Left cardiac atrium (tissue), 4 donors: ENCODE data around the gene POU2AF2. TPM values are rescaled to one million over a fixed set of nuclear protein-coding genes. Genes with fewer than 3 reads are reported as not detected.
A peak's percentile ranks its signal among the peaks of the same experiment; 100 is the strongest.
"Not testable (repeated sequence)": the region's sequence is repeated elsewhere in the genome, so short reads cannot be mapped to it uniquely, and the experiment has no call there.

ENCODE experiments used
- ATAC-seq, 2 donors: fragments of 200-7000 bp; cut with Tn5 transposase; one replicate each; pipeline ENCODE4 v1.9.1; 2020; ENCODE audit warnings: mild to moderate bottlenecking in 2 of 2, moderate library complexity in 2 of 2
- DNase-seq: peaks from one replicate; pipeline ENCODE4 v3.0.0-alpha.2; 2020
- intact Hi-C, 2 donors: fragments of 100-400 bp; cut with DNase I; formaldehyde crosslinking; loops; one replicate each; pipeline versions ENCODE4 v1.14.1 to v1.15.1; 2022 to 2023
- total RNA-seq, 2 donors: library from RNA; stranded (reverse); fragmentation: NEBNext Ultra II Directional; extraction: Animal tissue kit (Norgen Biotek cat#: 25700); gene quantifications; one replicate each; pipeline ENCODE4 v1.2.1, GENCODE V29; 2021
- donor health status: DM: no; HTN: yes; CAD: no.
- donor health status: DM: no; HTN: yes; CAD: no; lungs with severe emphysema.
- donor health status: DM: yes; HTN: yes; CAD: no.
- donor health status: Dilated cardiomyopathy.

Gene POU2AF2
- total RNA-seq, 2 donors from 2014 or later, result not detected

DNA sequence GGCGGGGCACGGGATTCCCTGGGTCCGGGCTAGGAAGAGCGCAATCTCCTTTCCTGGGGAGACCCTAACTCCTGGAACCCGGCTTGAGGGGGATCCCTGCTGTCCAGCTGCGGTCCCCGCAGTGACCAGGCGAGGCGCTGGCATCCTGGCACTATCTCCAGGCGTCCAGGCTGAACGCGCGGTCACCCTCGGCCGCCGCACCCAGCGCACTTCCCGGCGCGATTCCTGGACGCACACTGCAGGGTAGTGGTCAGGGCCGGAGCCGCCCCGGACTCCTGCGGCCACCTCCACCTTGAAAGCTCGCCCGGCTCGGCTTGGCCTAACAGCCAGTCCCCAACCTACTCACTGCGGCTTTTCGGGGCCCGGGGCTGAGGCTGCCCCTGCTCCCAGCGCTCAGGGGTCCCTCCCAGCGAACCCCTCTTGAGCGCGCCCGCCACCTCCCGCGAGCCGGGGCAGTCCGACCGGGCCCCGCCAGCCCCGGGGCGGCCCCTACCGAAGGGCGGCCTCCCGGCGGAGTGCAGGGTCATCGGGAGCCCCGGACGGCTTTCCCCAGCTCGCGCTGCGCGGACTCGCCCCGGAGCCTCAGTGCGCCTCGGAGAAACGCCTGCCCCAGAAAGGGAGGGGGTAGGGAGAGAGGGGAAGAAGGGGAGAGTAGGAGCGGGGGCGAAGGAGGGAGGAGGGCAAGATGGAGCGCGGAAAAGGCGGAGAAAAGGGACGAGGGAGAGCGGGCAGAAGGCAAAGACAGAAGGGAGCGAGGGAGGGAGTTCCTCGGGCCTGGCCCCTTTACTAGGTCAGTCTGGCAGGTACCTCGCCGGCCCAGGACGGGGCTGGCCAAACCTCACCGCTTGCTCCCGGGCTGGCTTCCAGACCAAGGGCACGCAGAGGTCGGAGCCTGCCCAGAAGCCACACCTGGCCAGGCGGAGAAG, 53.8 kb downstream of the POU2AF2 start:
- DNase-seq (peak; percentile 75), ATAC-seq (peak; percentile 90 to 91)
- intact Hi-C loops, result no loop called here

DNA sequence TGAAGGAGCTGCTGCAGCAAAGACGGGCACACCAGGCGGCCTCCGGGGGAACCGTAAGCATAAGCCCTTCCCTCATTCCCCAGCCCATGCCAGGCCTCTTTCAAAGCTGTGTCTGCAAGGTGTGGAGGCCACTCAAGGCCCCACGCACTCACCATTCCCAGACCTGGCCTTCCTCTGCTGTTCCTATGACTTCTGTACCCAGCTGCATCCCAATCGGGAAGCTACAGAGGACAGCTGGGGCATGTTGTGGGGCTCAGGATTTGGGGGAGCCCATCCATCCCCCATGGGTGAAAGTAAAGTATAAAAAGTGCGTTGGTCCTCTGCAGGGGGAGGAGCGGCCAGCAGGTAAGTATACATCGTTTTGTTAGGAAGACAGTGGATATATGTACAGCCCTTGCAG, 55.0 kb downstream of the POU2AF2 start:
- intact Hi-C loops, result no loop called here

DNA sequence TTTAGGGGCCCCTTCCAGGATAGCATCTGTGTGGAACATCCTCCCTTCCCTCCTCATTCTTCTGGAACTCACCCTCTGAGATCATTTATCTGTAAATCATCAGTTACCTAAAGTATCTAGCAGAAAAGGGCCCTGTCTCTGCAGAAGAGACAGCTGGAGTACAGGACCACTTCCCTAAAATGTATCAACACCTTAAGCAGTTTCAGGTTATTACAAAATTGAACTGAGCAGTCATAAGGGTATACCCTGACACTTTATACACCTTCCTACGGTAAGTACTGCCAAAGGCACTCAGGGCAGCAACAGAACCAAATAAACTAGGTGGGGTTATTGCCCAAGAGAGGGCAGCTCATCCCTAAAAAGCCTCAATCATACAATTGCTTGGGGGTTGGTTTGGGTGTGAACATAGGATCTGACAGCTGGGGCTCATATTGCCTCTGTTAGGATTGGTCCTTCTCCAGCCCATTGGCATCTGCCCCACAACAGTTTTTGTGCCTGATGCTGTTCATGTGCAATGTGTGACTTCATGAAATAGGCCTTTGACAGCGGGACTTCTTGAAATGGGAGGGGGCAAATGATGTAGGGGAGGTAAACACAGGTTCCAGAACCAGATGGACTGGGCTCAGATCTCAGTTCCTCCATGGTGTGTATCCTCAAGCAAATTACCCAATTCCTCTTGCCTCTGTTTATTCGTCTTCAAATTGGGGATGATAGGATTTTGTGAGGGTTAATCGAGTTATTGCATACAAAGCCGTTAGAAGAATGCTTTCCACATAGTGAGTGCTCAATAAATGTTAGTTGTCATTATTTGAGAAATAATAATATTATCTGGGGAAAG, 55.7 kb downstream of the POU2AF2 start:
- no peak for DNase-seq
- ATAC-seq, result no peak
- intact Hi-C loops, result no loop called here

More for the DNA sequence above, 55.0 kb downstream of the POU2AF2 start:
- DNase-seq, result no peak
- no peak for ATAC-seq

DNA sequence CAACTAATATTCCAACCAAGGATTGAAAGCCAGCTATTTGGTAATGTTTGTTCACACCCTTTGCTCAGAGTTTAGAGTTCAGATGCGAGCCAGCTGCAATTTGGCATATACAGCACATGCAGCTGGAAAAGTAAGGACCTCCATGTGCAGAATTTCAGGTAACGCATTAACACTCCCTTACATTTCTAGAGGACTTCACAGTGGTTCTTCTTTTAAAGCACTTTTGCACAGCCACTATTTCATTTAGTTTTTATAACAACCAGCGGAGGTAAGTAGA, 56.3 kb downstream of the POU2AF2 start:
- intact Hi-C loops, result no loop called here
- DNase-seq, result no peak

DNA sequence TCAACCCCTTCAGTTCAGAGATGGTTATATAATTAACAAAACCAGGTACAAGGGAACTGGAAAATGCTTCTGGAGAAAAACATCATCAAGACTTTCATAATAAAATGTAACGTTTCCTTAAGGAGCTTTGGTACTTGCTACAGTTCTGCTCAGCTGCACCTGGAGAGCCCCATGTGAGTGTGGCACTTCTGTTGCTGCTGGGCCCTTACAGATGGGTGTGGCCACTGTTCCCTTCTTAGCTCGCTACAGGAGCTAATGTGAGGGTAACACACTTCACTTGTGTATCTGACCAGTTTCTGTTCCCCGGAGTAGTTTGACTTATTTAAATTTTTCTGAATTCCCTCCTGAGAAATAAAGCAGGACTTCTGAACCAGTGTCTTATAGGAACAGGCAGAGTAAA, 56.8 kb downstream of the POU2AF2 start:
- ATAC-seq, result no peak
- intact Hi-C loops, result no loop called here

More for the DNA sequence above, 56.3 kb downstream of the POU2AF2 start:
- ATAC-seq, result no peak

DNA sequence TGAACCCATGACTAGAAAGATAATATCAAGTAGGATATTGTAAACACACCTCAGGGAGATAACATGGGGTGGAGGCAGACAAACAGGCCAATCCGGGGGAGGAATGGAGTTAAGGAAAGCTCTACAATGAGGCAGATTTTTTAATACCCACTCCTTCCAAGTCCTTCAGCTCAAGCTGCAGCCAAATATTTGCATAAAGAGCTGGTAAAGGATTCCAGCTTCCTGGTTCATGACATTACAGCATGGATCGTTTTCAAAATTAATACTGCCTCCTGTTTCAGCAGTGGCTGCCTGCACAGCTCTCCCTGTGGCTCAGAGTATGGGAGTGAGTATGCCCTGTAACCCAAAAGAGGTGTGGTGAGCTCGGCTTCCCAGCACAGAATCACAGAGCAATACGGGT, 57.9 kb downstream of the POU2AF2 start:
- intact Hi-C loops, result no loop called here
- ATAC-seq, result peak in 1 of 2 donors; percentile 41
- DNase-seq, result no peak

More for the DNA sequence above, 56.8 kb downstream of the POU2AF2 start:
- DNase-seq, result no peak

DNA sequence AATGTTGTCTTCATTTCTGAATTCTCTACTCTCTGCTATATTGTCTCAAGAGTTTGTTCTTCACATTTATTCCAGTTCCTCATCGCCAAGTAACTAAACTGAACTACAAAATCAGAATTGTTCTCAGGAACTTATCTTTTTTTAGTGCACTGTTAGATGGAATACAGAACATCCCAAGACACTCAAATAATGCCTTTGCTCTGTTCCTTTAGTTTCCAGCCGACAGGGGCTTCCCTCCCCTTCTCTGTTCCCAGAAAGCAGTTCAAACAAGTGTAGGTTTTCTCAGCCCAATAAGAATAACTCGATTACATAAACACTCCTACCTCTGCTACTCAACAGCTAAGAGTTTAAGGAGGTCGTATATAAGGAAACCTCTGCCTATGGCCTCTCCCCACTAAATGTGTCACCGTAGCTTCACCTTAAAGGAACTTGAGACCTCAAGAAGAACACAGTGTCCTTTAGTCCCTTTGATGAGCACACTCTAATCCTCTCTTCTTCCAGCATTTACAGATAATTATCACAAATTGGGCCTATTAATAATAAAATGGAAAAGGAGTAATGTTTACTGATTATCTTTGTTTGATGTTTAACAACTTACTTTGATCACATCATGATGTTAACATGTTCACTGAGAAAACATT, 59.8 kb downstream of the POU2AF2 start:
- intact Hi-C loops, result no loop called here
- DNase-seq, result no peak
- ATAC-seq, result no peak

DNA sequence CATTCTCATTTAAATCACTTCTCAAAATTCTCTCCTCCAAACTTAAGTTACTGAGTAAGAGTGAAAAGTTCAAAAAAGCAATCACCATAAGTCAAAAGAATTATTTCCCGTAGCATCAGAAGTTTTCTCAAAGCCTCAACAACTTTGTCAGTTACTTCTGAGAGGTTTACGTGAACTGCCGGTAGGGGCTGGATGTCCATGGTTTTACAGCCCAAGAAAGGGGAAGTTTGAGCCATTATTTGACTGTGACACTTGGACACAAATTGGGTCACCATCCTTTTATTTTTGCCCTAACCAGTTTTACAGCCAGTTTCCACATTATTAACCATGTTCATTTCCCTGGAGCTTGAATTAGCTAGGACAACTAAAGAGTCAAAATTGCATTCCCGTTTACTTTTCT, 60.4 kb downstream of the POU2AF2 start:
- no peak for ATAC-seq
- DNase-seq, result no peak
- intact Hi-C loops, result no loop called here

DNA sequence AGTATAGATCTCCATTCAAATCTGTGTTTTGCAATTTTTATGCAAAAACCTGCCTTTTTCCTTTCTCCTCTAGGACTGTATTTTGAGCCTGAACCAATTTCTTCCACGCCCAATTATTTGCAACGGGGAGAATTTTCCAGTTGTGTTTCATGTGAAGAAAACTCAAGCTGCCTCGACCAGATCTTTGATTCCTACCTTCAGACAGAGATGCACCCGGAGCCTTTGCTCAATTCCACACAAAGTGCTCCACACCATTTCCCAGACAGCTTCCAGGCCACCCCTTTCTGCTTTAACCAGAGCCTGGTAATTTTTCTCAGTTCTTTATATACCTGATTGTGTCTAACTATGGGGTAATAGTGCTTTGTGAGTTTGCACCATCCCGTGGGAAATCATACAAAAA, 60.8 kb downstream of the POU2AF2 start:
- intact Hi-C loops, result no loop called here
- ATAC-seq, result no peak
- DNase-seq, result no peak

DNA sequence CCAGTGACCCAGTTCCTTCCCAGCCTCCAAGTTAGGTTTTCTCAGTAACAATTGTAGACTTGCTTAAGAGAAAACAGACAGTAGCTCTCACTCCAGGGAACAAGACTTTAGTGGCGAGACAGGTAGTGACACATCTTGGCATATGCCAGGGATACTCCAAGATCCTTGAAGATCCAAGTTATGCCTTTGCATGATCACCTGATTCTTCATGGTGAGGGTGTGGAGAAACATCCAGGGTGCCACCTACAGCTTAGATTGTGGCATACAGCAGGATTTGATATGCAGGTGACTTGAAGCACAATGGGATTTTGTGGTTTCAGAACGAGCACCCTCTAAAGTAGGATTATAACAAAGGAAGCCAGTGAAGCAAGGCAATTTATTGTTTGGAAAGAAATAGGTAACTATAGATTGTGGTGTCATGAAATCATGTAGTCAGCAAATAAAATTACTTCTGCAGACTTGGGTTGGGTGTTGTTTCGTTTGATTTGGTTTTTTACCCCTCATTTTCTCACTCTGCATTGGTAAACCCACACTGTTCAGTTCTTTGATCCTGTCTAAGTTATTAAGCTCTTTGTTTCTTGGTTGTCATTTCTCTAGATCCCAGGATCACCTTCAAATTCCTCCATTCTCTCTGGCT, 62.1 kb downstream of the POU2AF2 start:
- no peak for DNase-seq

DNA sequence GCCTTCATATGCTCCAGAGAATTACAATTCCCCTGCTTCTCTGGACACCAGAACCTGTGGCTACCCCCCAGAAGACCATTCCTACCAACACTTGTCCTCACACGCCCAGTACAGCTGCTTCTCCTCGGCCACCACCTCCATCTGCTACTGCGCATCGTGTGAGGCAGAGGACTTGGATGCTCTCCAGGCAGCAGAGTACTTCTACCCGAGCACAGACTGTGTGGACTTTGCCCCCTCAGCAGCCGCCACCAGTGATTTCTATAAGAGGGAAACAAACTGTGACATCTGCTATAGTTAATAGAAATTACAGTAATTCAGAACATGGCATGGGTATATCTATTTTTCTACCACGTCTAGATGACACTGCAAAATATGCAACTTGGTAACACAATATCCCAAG, 62.6 kb downstream of the POU2AF2 start:
- peak in 1 of 2 donors; percentile 56 for ATAC-seq
- DNase-seq, result no peak

More for the DNA sequence above, 62.1 kb downstream of the POU2AF2 start:
- intact Hi-C loops, result no loop called here
- no peak for ATAC-seq

DNA sequence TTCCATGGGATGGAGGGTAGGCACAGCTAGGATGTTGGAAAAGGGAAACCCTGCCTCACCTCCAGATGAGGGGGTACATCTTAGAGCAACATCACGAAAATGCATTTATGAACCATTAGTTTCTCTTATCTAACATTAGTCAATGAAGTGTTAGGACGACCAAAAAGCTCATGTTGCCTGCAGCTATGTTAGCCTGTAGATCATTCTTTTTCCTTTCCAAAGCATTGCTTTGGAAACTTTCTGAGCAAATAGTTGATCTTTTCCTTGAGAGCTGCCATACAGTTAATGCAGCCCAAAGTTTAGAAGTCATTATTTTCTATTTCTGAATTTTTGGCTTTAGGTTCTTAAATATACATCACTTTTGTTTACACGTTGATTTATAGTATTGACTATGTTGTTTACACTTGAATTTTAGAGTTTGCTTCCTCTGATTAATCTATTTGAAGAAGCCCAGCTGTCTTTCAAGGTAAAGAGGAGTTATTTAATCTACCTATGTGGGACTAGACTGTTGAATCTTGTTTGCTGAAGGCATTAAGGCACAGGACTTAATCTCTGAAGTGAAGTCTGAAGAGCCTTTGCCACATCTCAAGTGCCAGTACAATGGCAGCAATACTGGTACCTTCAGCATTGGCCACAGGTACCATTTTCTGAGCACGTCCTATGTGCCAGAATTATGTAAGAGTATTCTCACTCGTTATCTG, 63.8 kb downstream of the POU2AF2 start:
- no peak for ATAC-seq
- intact Hi-C loops, result no loop called here
- DNase-seq, result no peak

More for the DNA sequence above, 62.6 kb downstream of the POU2AF2 start:
- intact Hi-C loops, result no loop called here

DNA sequence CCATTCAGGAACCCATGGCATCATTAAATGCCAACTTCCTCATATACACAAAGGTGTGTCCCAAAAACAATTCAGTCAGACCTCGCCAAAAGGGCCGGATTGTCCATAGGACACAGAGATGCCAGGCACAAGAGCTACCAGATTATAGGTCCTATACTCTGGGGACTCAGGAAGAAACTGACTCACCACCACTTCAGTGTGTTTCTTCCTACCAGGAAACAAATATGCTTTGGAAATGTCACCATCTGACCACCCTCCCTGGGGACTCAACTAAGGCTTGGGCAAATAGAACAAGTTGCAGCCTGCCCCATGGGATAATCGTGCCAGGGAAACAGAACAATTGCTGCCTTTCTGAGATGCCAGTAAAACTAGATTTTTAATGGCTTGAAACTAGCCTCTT, 64.6 kb downstream of the POU2AF2 start:
- no peak for DNase-seq
- intact Hi-C loops, result no loop called here
- ATAC-seq, result no peak

DNA sequence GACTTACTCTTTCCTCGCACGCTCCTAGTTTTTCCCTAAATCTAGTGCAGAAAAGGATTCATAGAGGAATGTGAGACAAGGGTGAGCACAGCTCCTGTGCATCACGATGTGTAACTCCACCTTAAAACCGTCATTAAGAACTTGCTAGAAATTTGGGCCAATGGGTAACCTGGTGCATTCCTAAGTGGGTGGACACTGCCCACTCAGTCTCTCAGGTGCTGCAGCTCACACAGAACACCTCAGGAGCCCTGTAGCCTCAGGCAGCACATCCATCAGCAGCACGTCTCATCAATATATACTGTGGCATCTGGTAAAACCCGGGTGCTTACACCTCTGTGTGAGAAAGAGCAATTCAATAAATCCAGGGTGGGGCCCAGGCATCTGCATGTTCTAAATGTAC, 65.2 kb downstream of the POU2AF2 start:
- no peak for DNase-seq
- no peak for ATAC-seq
- intact Hi-C loops, result no loop called here

DNA sequence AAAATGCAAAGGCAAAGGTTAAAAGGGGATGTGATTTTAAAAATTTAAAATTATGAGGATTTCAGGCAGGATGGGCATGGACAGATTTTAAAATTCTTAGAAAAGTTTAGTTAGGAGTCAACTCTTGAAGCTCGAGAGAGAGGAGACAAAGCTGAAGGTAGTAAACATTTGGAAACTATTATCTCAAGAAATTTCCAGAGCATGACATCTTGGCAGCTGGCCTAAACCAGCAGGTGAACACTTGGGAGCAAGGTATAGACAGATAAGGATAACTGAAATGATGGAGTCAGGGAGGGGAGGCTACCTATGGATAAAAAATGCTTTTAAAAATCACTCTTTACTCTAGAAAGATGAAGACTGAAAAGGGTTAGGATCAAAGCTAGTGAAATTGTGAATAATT, 66.6 kb downstream of the POU2AF2 start:
- no peak for DNase-seq
- no peak for ATAC-seq
- intact Hi-C loops, result no loop called here

DNA sequence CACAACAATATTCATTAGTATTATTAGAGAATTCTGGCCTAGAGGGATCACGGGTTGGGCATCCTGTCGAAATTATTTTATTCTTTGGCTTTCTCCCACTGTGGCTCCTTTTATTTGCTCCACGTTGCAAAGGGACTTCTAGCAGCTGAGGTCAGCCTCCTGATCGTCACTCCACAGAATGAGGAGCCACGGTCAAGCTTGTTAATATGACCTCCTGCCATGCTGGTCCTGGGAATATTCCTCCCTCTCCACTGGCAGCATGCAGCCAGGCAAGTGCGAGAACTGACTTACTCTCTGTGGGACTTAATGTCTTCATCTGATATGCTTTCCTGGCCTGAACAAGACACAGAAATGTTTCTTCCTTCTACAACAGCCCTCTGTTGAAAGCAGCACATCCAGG, 73.8 kb downstream of the POU2AF2 start:
- no peak for DNase-seq
- intact Hi-C loops, result no loop called here
- ATAC-seq, result no peak

DNA sequence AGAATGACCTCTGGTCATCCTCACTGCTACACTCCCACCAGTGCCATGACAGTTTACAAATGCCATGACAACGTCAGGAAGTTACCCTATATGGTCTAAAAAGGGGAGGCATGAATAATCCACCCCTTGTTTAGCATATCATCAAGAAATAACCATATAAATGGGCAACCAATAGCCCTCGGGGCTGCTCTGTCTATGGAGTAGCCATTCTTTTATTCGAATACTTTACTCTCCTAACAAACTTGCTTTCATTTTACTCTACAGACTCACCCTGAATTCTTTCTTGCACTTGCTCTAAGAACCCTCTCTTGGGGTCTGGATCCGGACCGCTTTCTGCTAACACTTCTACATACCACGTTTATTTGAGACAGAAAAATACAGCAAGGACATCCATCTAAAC, 74.7 kb downstream of the POU2AF2 start:
- DNase-seq, ATAC-seq, intact Hi-C loops: not testable (repeated sequence)

DNA sequence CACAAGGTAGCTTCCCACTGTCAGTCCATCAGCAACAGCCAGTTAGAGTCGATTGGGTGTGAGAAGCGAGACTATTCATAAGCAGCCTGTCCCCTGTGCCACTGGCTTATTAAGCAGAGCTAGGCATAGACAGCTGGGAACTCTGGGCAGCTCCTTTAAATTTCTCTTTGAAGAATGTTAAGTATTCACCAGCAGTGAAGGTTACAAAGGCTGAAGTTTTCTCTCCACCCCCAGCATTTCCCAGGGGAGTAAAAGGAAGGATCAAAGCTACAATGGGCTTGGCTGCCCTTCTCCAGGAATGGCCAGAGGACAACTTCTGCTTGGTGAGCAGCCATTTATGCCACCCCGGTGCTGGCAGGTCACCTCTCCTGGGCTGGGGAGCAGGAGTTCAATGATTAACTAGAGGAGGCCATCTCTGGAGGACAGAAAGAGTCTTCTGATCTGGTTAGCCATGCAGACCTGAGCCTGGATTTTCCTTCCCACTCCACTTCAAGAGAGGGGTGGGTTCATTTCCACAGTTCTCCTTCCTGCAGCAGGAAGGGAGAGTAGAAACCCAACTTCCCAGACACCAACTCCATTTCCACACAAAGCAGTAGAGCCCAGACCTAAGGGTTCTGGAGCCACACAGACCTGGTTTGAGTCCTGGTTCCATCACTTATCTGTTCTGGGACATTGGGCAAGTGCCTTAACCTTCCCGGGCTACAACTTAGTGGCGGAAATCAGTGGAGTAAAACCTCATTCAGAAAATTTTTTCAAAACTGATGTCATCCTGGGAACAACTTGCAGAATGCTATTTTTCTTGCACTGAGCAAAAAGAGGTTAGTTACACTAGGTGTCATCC, 75.4 kb downstream of the POU2AF2 start:
- ATAC-seq, result no peak

More for the DNA sequence above, 75.4 kb downstream of the POU2AF2 start:
- intact Hi-C loops, result no loop called here
- DNase-seq, result no peak
